Activated CD4-positive, alpha-beta T cell treated with anti-CD3 and anti-CD28 coated beads, Interleukin-2, Interleukin-6, amounts not matched to agents 100 ng/mL and 50 ng/mL, durations not matched to agents 16 hours and 8 hours (primary cell): ENCODE measurements around the gene STAMBPL1.
"Not testable (repeated sequence)": the region's sequence is repeated elsewhere in the genome, so short reads cannot be mapped to it uniquely, and the experiment has no call there.

Source experiments
- DNase-seq: peaks from one replicate; pipeline ENCODE4 v3.0.0-alpha.2; 2020

Gene STAMBPL1

GRCh38 chr10:88858491-88858890 is 21.6 kb upstream of the STAMBPL1 start:
- peak; percentile 57 for DNase-seq

GRCh38 chr10:88861036-88861435 is 19.0 kb upstream of the STAMBPL1 start:
- no peak for DNase-seq

DNA sequence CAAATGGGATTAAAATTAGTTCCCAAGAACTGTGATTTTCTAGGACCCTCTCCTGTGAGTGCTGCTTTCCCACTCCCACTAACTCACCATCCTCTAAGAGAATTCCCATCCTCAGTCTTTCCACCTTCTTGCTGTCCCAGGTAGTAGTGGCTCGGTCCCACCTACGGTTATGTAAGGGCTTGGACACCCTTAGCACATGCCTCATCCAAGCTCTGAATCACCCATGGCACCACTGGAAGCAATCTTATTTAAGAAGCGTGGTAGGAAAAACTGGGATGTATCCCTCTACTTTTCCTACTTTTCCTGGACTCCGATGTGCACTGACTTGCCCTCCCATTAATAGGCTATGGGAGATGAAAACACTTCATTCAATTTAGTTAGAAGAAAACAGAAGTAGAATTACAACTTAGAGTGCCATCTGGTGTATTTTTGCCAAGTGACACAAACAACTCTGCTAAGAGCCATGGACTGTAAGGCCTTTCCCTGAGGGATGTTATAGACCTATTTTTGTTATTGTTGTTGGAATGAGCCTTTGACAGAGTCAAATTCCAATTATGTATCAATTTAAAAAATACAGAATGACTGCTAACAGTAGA is 14.7 kb upstream of the STAMBPL1 start:
- no peak for DNase-seq

- DNase-seq: no peak
These were observed 13.6 kb upstream of the STAMBPL1 start for GRCh38 chr10:88866454-88866853.

DNA sequence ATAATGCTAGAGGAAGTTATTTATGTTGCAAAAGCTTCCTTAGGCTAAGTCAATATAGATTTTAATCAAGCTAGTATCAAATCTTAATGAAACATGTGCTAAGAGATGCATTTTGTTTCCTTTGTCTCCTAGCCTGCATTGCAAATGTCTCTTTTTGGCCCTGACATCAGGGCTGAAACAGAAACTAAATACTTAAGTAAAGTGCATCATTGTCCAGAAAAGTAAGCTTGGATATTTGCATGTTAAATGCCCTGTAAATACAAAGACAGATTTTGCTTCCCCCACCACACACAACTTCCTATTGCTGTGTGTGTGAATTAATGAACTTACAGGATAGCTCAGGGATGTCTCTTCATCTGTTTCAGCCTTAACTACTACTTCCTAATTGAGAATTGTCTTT is 10.0 kb upstream of the STAMBPL1 start:
- no peak for DNase-seq

GRCh38 chr10:88873757-88874156 is 6.3 kb upstream of the STAMBPL1 start:
- no peak for DNase-seq

GRCh38 chr10:88874281-88874680 is 5.8 kb upstream of the STAMBPL1 start:
- DNase-seq: no peak

GRCh38 chr10:88875081-88875480 is 5.0 kb upstream of the STAMBPL1 start:
- DNase-seq: no peak

GRCh38 chr10:88877298-88877697 is 2.7 kb upstream of the STAMBPL1 start:
- DNase-seq: no peak

DNA sequence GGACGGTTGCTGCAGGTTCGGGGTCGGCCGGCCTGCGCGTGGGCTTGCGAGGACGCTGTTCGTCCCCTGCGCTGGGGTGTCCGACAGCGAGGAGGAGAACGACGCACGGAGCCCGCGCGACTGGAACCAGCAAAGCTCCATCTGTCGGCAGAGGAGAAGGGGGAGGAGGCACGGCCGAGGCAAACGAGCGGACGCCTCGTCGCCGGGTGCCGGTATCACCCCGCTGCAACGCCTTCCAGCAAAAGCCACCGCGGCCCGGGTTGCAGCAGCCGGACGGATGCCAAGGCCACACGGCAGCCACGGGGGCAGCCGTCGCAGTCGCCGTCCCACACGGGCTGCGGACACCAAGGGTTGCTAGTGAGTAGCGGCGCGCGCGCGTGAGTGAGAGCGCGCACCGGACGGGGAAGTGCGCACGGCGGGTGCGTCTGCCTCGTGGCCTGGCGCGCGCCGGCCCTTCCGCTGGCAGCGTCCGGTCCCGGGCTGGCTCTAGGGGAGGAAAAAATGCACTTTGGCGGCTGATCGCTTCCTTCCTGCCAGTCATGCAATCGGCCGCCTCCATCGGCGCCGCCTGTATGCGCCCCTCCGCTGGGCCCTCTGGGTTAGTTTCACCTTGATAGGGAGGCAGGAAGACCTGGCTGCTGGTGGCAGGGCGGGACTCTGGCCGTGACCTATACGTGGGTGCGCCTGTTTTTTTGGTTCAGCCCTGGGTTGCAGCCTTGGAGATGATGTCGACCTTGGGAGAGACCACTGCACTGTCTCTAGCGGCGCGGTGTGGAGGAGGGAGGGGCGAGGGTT is 434 bp downstream of the STAMBPL1 start:
- DNase-seq: peak; percentile 92

DNA sequence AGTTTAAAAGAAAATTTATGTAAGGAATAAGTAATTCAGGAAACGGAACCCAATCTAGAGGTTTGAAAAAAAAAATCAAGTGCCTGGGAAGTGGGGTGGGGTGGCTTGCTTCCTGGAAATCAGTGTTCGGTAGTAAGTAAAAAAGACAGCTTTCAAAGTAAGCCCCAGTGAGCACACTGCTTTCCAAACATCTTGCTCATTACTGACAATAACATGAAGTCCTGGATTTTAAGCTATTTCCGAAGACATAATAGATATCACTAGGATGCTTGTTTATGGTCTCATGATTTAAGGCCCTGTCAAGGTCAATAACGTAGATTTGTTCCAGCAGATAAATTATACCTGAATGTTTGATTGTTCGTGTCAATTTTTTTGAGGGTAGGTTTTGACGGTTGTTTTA is 1.3 kb downstream of the STAMBPL1 start:
- DNase-seq: no peak

DNA sequence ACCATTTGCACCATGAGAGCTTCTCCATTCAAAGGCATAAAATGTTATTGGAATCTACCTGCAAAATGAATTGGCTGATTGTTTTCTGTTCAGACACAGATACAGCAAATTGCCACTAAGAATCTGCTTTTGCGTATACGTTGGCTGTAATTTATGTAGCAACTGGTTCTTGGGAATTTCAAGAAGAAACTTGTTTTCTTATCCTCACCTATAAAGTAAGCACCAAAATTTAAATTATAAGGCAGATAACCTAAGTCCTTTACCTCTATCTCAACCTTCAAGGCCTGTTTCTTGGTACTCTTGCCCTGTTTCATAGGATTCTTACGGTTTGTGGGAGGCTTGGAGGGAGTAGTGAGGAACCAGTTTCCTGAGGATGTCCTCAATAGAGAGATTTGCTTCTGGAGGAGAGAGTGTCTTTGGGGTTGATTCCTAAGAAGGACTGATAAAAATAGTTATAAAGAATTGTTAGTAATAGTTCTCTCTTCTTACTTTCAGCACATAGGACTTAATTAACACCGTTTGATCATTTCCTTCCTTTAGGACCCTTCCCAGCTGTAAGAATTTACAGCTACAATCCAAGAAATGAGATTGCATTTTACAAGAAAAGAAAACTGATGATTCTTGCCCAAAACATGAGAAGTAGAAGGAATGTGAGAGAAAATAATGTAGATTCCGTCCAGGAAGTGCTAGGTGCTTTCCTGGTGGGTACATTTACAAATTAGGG is 2.0 kb downstream of the STAMBPL1 start:
- no peak for DNase-seq

DNA sequence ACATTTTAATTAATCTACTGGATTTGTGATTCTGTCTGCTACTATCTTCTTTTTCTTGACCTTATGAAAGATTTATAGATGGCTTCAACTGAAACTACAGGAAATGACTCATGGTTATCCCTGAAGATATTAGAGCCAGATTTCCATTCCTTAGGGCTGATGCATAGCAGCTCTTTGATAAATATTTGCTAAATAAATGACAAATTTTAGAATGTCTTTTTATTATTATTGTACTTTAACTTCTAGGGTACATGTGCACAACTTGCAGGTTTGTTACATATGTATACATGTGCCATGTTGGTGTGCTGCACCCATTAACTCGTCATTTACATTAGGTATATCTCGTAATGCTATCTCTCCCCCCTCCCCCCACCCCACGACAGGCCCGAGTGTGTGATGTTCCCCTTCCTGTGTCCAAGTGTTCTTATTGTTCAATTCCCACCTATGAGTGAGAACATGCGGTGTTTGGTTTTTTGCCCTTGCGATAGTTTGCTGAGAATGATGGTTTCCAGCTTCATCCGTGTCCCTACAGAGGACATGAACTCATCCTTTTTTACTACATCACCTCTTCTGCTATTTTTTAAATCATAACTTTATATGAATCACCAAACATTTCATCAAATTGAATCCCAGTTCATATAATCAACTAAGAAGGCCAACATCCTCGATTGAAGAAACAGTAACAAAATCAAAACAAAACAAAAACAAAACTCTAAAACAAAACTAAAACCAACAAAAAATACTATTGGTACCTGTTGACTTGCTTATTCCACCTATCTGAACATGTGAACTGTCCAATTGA is 2.8 kb downstream of the STAMBPL1 start:
- not testable (repeated sequence) for DNase-seq

DNA sequence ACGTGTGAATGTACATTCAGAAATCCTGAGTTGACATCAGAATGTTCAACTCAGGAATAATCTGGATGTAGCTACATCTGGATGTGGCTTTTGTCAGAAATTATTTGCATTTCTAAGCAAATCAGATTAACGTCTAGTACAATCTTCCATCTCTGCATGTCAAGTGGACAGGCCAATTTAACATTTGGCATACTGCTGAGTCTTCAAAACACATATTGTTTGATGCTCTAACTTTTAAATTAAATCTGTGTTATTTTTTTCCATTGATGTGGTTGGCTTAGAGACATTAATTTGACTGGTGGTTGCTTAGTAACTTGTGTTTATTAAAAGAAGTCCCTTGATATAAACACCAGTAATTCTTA is 3.4 kb downstream of the STAMBPL1 start:
- DNase-seq: no peak

GRCh38 chr10:88886557-88886956 is 6.5 kb downstream of the STAMBPL1 start:
- peak; percentile 84 for DNase-seq

DNA sequence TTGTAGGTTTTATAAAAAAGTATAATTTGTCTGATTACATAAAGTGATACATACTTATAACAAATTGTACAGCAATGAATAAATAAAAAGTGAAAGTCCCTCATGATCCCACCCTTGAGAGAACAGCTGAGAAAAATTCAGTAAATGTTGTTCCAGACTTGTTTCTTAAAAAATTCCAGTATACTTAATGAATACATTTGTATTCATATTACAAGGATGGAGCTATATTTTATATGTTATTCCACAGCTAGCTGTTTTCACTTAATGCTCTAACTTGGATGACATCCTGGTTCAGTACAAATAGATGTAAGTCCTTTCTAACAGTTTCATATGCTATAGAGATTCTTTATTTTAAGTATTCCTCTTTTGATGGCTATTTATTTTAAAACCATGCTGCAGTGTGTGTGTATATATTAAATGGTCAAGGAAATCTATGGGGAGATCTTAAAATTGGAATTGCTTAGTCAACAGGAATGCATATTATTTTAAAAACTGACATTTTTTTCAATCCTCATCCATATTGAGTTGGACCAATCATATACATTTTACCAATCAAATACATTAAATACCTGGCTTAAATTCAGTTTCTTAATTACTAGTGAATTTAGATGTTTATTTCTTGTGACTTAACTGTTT is 8.9 kb downstream of the STAMBPL1 start:
- DNase-seq: no peak

GRCh38 chr10:88889559-88890337 is 9.7 kb downstream of the STAMBPL1 start:
- DNase-seq: no peak

- DNase-seq: no peak
These were observed 10.8 kb downstream of the STAMBPL1 start for GRCh38 chr10:88890681-88891381.

DNA sequence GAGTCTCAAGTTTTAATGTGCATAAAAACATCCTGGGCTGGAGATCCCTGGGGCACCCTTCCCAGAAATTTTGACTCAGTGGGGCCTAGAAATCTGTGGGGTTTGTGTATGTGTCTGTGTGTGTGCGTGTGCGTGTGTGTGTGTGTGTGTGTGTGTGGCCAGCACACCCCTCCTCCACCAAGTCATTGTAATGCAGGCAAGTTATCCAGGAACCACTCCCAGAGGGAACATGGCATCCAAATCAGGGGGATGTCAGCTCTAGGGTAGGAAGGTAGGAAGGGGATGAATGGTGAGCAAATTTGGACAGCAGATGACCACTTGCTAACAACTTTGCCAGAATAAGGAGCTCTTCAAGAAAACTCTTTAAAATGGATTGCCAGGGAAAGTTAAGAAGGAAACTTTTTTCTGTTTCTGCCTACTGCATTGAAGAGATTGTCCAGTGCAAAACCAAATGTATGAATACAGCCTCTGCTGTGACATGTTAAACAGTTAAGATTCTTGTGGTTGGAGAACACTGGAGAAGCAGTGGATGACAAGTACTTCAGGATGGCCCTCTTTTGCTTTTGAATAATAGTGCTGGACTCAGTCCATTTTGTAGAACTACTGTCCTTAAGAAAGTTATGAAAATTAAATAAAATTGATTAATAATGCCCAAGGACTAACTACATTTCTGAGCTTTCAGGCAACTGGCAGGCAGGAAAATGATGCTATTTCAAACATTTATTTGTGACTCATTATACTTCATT is 12.3 kb downstream of the STAMBPL1 start:
- DNase-seq: no peak

GRCh38 chr10:88893611-88894010 is 13.6 kb downstream of the STAMBPL1 start:
- DNase-seq: no peak

- no peak for DNase-seq
These were observed 15.2 kb downstream of the STAMBPL1 start for GRCh38 chr10:88895250-88895649.
